WTC11 (cell line): Measurements from ENCODE around the gene NDUFV2.

Experiments
- ATF2 ChIP-seq: sonication (generic); formaldehyde crosslinking; IDR thresholded peaks from 2 replicates; pipeline ENCODE4 v1.8.1; 2022; ENCODE audit warnings: low read depth, missing genetic modification reagents, borderline replicate concordance
- ATF6 ChIP-seq: sonication (generic); formaldehyde crosslinking; IDR thresholded peaks from 2 replicates; pipeline ENCODE4 v1.8.1; 2023; ENCODE audit warnings: mild to moderate bottlenecking, missing genetic modification reagents
- CTCF ChIP-seq: fragments of 200-600 bp; IDR thresholded peaks from 2 replicates; pipeline ENCODE4 v1.8.0; 2022; ENCODE audit warnings: antibody characterized with exemption
- FOXJ3 ChIP-seq: sonication (generic); formaldehyde crosslinking; IDR thresholded peaks from 2 replicates; pipeline ENCODE4 v1.9.0; 2021; ENCODE audit warnings: missing genetic modification reagents, mild to moderate bottlenecking, borderline replicate concordance
- HMGXB4 ChIP-seq: sonication (generic); formaldehyde crosslinking; IDR thresholded peaks from 2 replicates; pipeline ENCODE4 v1.8.1; 2023; ENCODE audit warnings: mild to moderate bottlenecking, moderate library complexity, missing genetic modification reagents
- JAZF1 ChIP-seq: fragments of 250-450 bp; sonication (Bioruptor Pico); IDR thresholded peaks from 2 replicates; pipeline ENCODE4 v1.9.0; 2021; ENCODE audit warnings: moderate library complexity, mild to moderate bottlenecking, inconsistent platforms
- NFE2L1 ChIP-seq: sonication (generic); formaldehyde crosslinking; IDR thresholded peaks from 2 replicates; pipeline ENCODE4 v1.8.1; 2023; ENCODE audit warnings: missing genetic modification reagents
- NR1H2 ChIP-seq: sonication (generic); formaldehyde crosslinking; IDR thresholded peaks from 2 replicates; pipeline ENCODE4 v1.9.0; 2021; ENCODE audit warnings: mild to moderate bottlenecking, moderate library complexity, missing genetic modification reagents
- NR3C1 ChIP-seq: sonication (generic); formaldehyde crosslinking; conservative IDR thresholded peaks from 2 replicates; pipeline ENCODE4 v1.8.1; 2023; ENCODE audit warnings: low read depth, mild to moderate bottlenecking, missing genetic modification reagents
- SP1 ChIP-seq: sonication (generic); formaldehyde crosslinking; conservative IDR thresholded peaks from 2 replicates; pipeline ENCODE4 v1.8.1; 2022; ENCODE audit warnings: missing genetic modification reagents
- TEAD4 ChIP-seq: sonication (generic); formaldehyde crosslinking; IDR thresholded peaks from 2 replicates; pipeline ENCODE4 v1.8.0; 2022; ENCODE audit warnings: mild to moderate bottlenecking, missing genetic modification reagents
- ZNF138 ChIP-seq: sonication (generic); formaldehyde crosslinking; conservative IDR thresholded peaks from 2 replicates; pipeline ENCODE4 v1.8.1; 2022; ENCODE audit warnings: mild to moderate bottlenecking, moderate library complexity, missing genetic modification reagents
- ZNF416 ChIP-seq: fragments of 250-450 bp; sonication (Bioruptor Pico); IDR thresholded peaks from 2 replicates; pipeline ENCODE4 v1.9.0; 2021; ENCODE audit warnings: mild to moderate bottlenecking, inconsistent platforms

GRCh38 chr18:9140381-9140780 lies 37.9 kb downstream of the NDUFV2 start:
- TF ChIP-seq ATF6 (CRISPR knock-in tag) = no peak
- TF ChIP-seq NR3C1 = no peak
- no peak for TF ChIP-seq CTCF
- no peak for TF ChIP-seq NR1H2 (CRISPR knock-in tag)
- TF ChIP-seq ATF2 (CRISPR knock-in tag) = no peak
- TF ChIP-seq HMGXB4 (CRISPR knock-in tag) = no peak
- TF ChIP-seq FOXJ3 (CRISPR knock-in tag) = no peak
- TF ChIP-seq NFE2L1 (CRISPR knock-in tag) = no peak
- TF ChIP-seq SP1 = no peak
- no peak for TF ChIP-seq ZNF416 (CRISPR knock-in tag)
- TF ChIP-seq JAZF1 (CRISPR knock-in tag) = no peak
- no peak for TF ChIP-seq ZNF138 (CRISPR knock-in tag)
- TF ChIP-seq TEAD4 (CRISPR knock-in tag) = no peak
